NB4 (cell line): Measurements from ENCODE around the gene LRMDA.

Source experiments
- CTCF ChIP-seq: IDR thresholded peaks from one replicate; pipeline ENCODE4 v1.5.1; 2012; ENCODE audit warnings: low read depth, low read length
- MYC ChIP-seq: IDR thresholded peaks from 2 replicates; pipeline ENCODE4 v1.6.1; 2011; ENCODE audit warnings: low read depth, low read length
- POLR2A ChIP-seq: IDR thresholded peaks from 2 replicates; pipeline ENCODE4 v1.6.1; 2011; ENCODE audit warnings: mild to moderate bottlenecking; ENCODE audit not compliant: insufficient read length; ENCODE audit errors: extremely low read depth

- no peak for TF ChIP-seq POLR2A
- no peak for TF ChIP-seq CTCF
- TF ChIP-seq MYC, result no peak
Measured at GRCh38 chr10:76002262-76002854, 570.9 kb downstream of the LRMDA start.
